ENCODE data around the gene FDXR. TPM values are rescaled to one million over a fixed set of nuclear protein-coding genes. Genes with fewer than 3 reads are reported as not detected.

Gene FDXR
- polyA plus RNA-seq, 2 of the 4 experiments (the other 2 are of a cell fraction): 32.5 to 43.3 TPM

DNA sequence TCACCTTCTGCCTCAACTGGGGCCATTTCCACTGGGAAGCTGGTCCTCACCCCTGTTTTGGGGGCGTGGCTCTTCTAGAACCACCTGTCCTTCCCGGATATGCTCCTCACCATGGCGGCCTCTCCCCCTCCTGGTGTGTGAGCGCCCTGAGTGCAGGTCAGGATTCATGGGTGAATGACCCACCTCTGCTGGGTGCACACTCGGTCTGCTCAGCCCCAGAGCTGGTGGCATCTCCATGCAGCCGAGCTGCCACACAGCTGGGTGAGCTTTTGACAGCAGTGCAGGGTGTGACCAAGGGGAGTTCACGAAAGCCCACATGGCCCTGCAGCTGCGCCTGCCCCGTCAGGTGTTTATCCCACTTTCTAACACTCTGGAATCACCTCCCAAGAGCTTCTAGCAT is 40.4 kb downstream of the FDXR start:
- Histone ChIP-seq H3K27ac (no peak overlapping the region), H3K9me3 (no peaks in the 10 kb centered on the region), H3K4me1 (no peaks in the 10 kb centered on the region; the same call in 2 of the 3 replicates), H3K4me3 (no peak overlapping the region), H3K4me2 (no peak overlapping the region)
- DNase-seq (ENCODE audit: low read depth in 1 of 2, low spot score in 1 of 2) (no peak), ATAC-seq (no peak), FAIRE-seq (no peak)
- 91% methylated on average over 9 of the region's 9 CpGs for WGBS (ENCODE audit: missing lambda C conversion rate)
- ChIA-PET CTCF (interaction anchor here (1.6 to 14.6 kb wide), 9 partner anchors 11 to 87 kb away, joined by 4 to 131 read pairs (median 11); partner anchors contain the start of gene GRIN2C), POLR2A (no interaction called here)
- TF ChIP-seq NPAS2 (CRISPR knock-in tag; IDR thresholded peaks at IDR 0.05; ENCODE audit: borderline replicate concordance) (no peak), CHD2 (IDR thresholded peaks at IDR 0.05; ENCODE audit: low read length, partially characterized antibody) (no peak), HMGXB4 (CRISPR knock-in tag; IDR thresholded peaks at IDR 0.05; ENCODE audit: borderline replicate concordance) (no peak), RNF2 (IDR thresholded peaks at IDR 0.05; ENCODE audit: borderline replicate concordance, low read depth) (no peak), NR3C1 (IDR thresholded peaks at IDR 0.05) (no peak)

DNA sequence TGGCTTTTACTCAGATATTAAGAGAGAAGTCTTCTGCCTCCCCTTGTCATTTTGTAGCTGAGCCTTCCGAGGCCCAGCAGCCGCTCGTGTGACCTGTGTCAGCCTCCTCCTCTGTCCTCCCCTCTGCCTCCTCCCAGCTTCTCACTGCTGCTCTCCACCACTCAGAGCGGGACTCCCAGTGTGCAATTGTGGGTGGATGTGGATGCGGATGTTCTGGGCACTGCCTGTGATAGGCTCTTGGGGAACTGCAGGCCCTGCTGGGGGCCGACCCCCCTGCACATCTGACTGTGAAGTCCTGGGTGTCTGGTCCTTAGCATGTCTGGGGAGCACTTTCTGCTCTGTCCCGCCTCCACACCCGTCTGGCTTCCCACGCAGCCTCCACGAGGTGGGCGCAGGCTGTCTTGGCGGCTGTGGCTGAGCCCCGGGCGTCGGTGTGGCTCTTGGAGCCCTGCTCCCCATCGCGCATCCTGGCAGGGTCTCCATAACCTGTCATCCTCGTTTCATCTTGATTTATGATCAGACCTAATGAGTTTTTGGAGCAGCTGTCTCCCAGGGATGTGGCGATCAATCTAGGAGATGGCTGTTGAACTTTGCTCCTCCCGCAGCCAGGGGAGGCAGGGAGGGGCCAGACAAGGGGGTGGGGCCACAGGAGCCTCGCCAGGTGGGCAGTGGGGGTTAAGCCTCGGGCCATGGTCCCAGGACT is 41.2 kb downstream of the FDXR start:
- no peak for ATAC-seq
- Histone ChIP-seq H3K4me3 (no peak overlapping the region), H3K4me1 (no peaks in the 10 kb centered on the region; the same call in 2 of the 3 replicates), H3K4me2 (no peak overlapping the region), H3K9me3 (no peaks in the 10 kb centered on the region), H3K27ac (no peak overlapping the region)
- CTCF ChIA-PET: interaction anchor here (1.0 to 14.6 kb wide), 8 partner anchors 7 to 86 kb away, joined by 3 to 131 read pairs (median 6); partner anchors contain the start of gene GRIN2C
- no peak for DNase-seq (ENCODE audit: low read depth in 1 of 2, low spot score in 1 of 2)
- POLR2A ChIA-PET: no interaction called here
- TF ChIP-seq TFCP2L1 (CRISPR knock-in tag; IDR thresholded peaks at IDR 0.05): no peak
- TF ChIP-seq ZFP36 (IDR thresholded peaks at IDR 0.05; ENCODE audit: borderline replicate concordance, partially characterized antibody): no peak
- TF ChIP-seq, protein P1, sequence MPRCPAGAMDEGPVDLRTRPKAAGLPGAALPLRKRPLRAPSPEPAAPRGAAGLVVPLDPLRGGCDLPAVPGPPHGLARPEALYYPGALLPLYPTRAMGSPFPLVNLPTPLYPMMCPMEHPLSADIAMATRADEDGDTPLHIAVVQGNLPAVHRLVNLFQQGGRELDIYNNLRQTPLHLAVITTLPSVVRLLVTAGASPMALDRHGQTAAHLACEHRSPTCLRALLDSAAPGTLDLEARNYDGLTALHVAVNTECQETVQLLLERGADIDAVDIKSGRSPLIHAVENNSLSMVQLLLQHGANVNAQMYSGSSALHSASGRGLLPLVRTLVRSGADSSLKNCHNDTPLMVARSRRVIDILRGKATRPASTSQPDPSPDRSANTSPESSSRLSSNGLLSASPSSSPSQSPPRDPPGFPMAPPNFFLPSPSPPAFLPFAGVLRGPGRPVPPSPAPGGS (IDR thresholded peaks at IDR 0.05): no peak
- no peak for TF ChIP-seq ZNF302 (CRISPR knock-in tag; IDR thresholded peaks at IDR 0.05)
- no peak for TF ChIP-seq EHMT2 (IDR thresholded peaks at IDR 0.05; ENCODE audit: low read depth)
- no peak for FAIRE-seq
- WGBS (ENCODE audit: missing lambda C conversion rate): 84% methylated on average over 22 of the region's 22 CpGs

DNA sequence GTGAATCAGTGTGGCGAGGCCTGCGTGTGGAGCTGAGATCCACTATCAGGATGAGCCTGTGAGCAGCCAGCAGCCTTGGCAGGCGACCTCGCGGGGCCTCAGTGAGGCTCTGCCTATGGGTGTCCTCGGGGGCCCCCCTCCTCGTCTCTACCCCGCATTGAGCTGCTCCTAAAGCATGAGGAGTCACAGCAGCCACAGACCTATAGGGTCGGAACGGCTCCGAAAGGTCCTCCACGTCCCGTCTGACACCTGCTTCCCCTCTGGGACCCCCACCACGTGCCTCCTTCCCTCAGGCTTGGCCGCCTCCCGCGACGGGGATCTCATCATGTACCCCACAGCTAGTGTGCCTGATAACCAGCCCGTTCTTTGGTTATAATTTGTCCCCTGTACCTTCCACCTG is 41.9 kb downstream of the FDXR start:
- H3K4me3 ChIP-seq: no peak overlapping the region
- 86% methylated on average over 19 of the region's 19 CpGs for WGBS (ENCODE audit: missing lambda C conversion rate)
- ChIA-PET POLR2A (no interaction called here), CTCF (interaction anchor here (0.9 to 14.6 kb wide), 10 partner anchors 8 to 86 kb away, joined by 3 to 131 read pairs (median 4); partner anchors contain the start of gene GRIN2C)
- DNase-seq (ENCODE audit: low read depth in 1 of 2, low spot score in 1 of 2) (no peak), FAIRE-seq (no peak), ATAC-seq (no peak)
- no peaks in the 10 kb centered on the region for H3K9me3 ChIP-seq
- H3K4me1 ChIP-seq: no peaks in the 10 kb centered on the region; the same call in 2 of the 3 replicates
- TF ChIP-seq KDM5A (IDR thresholded peaks at IDR 0.05) (no peak), SREBF2 (IDR thresholded peaks at IDR 0.05) (no peak), EHMT2 (IDR thresholded peaks at IDR 0.05; ENCODE audit: low read depth) (no peak), MAZ (IDR thresholded peaks at IDR 0.05; ENCODE audit: borderline replicate concordance, low read depth, low read length) (no peak), RCOR1 (IDR thresholded peaks at IDR 0.05; ENCODE audit: low read depth, low read length) (no peak)
- no peak overlapping the region for H3K27ac ChIP-seq
- no peak overlapping the region for H3K4me2 ChIP-seq

DNA sequence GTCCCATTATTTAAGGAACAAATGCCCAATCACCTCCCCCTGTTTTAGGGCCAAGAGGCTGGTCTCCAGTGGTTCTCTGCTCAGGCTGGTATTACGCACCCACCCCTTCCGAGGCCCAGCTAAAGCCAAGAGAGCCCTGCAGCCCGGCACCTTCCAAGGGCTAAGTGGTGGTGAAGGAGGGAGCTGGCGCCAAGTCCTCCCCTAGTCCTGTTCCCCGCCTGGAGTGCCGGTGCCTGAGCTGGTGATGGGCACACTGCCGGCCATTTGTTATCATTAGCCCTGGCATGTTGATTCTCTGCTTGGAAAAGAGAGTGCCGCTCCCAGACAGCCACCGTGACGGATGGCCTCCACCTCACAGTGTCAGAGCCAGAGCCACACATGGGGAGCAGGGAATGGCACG is 45.0 kb downstream of the FDXR start:
- DNase-seq (ENCODE audit: low read depth in 1 of 2, low spot score in 1 of 2): no peak
- CTCF ChIA-PET: interaction anchor here (0.7 to 14.6 kb wide), 9 partner anchors 10 to 130 kb away, joined by 3 to 131 read pairs (median 8); no protein-coding TSS in a partner anchor
- Histone ChIP-seq H3K4me3 (no peak overlapping the region), H3K9me3 (no peaks in the 10 kb centered on the region), H3K27ac (no peak overlapping the region), H3K4me1 (no peaks in the 10 kb centered on the region), H3K4me2 (no peak overlapping the region)
- no peak for FAIRE-seq
- ATAC-seq: no peak
- POLR2A ChIA-PET: no interaction called here
- 95% methylated on average over 11 of the region's 11 CpGs for WGBS (ENCODE audit: missing lambda C conversion rate)
- no peak for TF ChIP-seq SREBF2 (IDR thresholded peaks at IDR 0.05)
- TF ChIP-seq HDAC2 (IDR thresholded peaks at IDR 0.05): no peak
- TF ChIP-seq CHD4 (IDR thresholded peaks at IDR 0.05; ENCODE audit: borderline replicate concordance): no peak
- no peak for TF ChIP-seq HMGXB4 (CRISPR knock-in tag; IDR thresholded peaks at IDR 0.05; ENCODE audit: borderline replicate concordance)
- TF ChIP-seq CBX2 (IDR thresholded peaks at IDR 0.05; ENCODE audit: borderline replicate concordance, low read depth): no peak
- no peak for TF ChIP-seq RCOR1 (IDR thresholded peaks at IDR 0.05; ENCODE audit: low read depth, low read length)
- TF ChIP-seq KDM1A (IDR thresholded peaks at IDR 0.05; ENCODE audit: low read depth): no peak
- no peak for TF ChIP-seq NFE2L2 (conservative IDR thresholded peaks at IDR 0.05; ENCODE audit: low read length)
- TF ChIP-seq BHLHE40 (IDR thresholded peaks at IDR 0.05; ENCODE audit: low read depth, low read length): no peak
- TF ChIP-seq, protein P2, sequence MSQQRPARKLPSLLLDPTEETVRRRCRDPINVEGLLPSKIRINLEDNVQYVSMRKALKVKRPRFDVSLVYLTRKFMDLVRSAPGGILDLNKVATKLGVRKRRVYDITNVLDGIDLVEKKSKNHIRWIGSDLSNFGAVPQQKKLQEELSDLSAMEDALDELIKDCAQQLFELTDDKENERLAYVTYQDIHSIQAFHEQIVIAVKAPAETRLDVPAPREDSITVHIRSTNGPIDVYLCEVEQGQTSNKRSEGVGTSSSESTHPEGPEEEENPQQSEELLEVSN (IDR thresholded peaks at IDR 0.05; ENCODE audit: borderline replicate concordance, low read depth): no peak
